HAP-1 (cell line): Measurements from ENCODE around the gene ARL5A.

Experiments used
- DNase-seq, 2 experiments: peaks; one replicate each; pipeline ENCODE4 v3.0.0-alpha.2; 2016 to 2020; ENCODE audit warnings: low spot score in 2 of 2
- H3K27me3 ChIP-seq: fragments of 250-450 bp; sonication (Bioruptor Pico); 2 replicates; pipeline ENCODE4 v1.5.1; 2020; ENCODE audit warnings: low read depth, mild to moderate bottlenecking, moderate library complexity
- H3K36me3 ChIP-seq: fragments of 250-450 bp; sonication (Bioruptor Pico); replicated peaks from 2 replicates; pipeline ENCODE4 v1.5.1; 2020; ENCODE audit warnings: mild to moderate bottlenecking
- H3K4me1 ChIP-seq: fragments of 250-450 bp; sonication (Bioruptor Pico); 2 replicates; pipeline ENCODE4 v1.5.1; 2020; ENCODE audit warnings: mild to moderate bottlenecking
- H3K4me3 ChIP-seq: fragments of 250-450 bp; sonication (Bioruptor Pico); 2 replicates; pipeline ENCODE4 v1.5.1; 2020; ENCODE audit warnings: mild to moderate bottlenecking, moderate library complexity
- H3K9me3 ChIP-seq: fragments of 250-450 bp; sonication (Bioruptor Pico); 2 replicates; pipeline ENCODE4 v1.5.1; 2020; ENCODE audit warnings: mild to moderate bottlenecking, moderate library complexity
- in situ Hi-C: fragments of 300-500 bp; cut with MboI; formaldehyde crosslinking; loops from 3 replicates; pipeline ENCODE4 v1.14.3; 2020; ENCODE audit warnings: low sequenced_read_pairs, inconsistent platforms, mixed read lengths

ARL5A gene

DNA sequence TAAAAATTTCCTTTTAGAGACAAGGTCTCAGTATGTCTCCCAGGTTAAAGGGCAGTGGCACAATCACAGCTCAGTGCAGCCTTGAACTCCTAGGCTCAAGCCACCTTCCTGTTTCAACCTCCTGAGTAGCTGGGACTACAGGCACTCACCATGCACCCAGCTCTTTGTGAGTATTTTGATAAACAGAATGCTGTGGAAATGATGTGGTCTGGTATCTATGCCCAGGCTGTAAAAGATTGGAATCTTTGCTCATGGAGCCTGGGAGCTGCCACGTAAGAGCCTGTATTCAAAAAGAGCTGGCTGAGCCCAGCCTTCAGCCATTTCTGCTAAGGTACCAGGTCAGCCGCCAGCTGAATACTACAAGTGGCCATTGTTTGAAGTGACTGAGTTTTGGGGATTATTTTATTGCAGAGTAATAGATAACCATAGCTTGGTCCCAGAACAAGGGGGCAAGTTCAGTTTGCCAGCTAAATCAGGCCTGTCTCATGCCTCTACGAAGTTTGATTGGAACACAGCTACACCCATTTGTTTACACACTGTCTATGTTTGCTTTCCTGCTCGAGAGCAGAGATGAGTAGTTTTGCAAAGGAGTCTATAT lies 21.3 kb upstream of the ARL5A start:
- no peak for DNase-seq
- Histone ChIP-seq H3K36me3 (no peaks in the 10 kb centered on the region), H3K4me1 (peaks cover 8% of the 10 kb centered on the region; the same call in 1 of the 2 replicates), H3K4me3 (no peak overlapping the region), H3K9me3 (no peaks in the 10 kb centered on the region), H3K27me3 (no peaks in the 10 kb centered on the region)
- in situ Hi-C loops: no loop called here

GRCh38 chr2:151845884-151846283 lies 17.7 kb upstream of the ARL5A start:
- no peaks in the 10 kb centered on the region for H3K9me3 ChIP-seq
- H3K27me3 ChIP-seq: no peaks in the 10 kb centered on the region
- no peaks in the 10 kb centered on the region for H3K36me3 ChIP-seq
- DNase-seq: no peak
- H3K4me1 ChIP-seq: peaks cover 8% of the 10 kb centered on the region; the same call in 1 of the 2 replicates
- in situ Hi-C loops: no loop called here
- no peak overlapping the region for H3K4me3 ChIP-seq

GRCh38 chr2:151845481-151845880 lies 17.3 kb upstream of the ARL5A start:
- Histone ChIP-seq H3K4me1 (peaks cover 8% of the 10 kb centered on the region; the same call in 1 of the 2 replicates), H3K36me3 (no peaks in the 10 kb centered on the region), H3K4me3 (no peak overlapping the region), H3K27me3 (no peaks in the 10 kb centered on the region), H3K9me3 (no peaks in the 10 kb centered on the region)
- no peak for DNase-seq
- in situ Hi-C loops: no loop called here

DNA sequence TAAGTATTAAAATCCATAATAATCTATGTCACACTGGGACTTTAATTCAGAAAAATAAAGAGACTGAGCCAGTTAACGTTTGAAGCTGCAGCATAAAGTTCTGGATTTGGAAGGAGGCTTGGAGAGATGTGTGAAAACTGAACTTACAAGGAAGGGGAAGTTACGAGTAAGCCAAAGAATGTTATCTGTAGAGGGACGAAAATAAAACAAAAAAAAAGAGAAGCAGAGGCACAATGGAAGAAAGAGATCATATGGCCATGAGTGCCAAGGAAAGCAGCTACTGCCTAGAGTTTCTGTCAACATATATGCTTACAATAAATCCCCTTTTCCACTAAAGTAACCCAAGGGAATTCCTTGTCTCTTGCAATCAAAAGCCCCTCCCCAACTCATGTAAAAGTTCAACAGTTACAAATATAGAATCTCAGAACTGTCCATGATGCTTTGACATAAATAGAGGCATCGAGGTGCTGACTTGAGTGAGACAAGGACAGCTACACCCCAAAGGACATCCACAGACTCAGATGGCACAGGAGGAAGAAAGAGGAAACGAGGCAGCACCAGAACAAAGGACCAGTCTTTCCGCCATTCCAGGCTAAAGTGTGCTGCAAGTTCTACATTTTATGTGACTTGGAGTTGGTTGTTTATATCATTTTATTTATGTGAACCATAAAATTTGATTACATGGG lies 16.1 kb upstream of the ARL5A start:
- H3K27me3 ChIP-seq: no peaks in the 10 kb centered on the region
- peaks cover 8% of the 10 kb centered on the region; the same call in 1 of the 2 replicates for H3K4me1 ChIP-seq
- in situ Hi-C loops: no loop called here
- no peak overlapping the region for H3K4me3 ChIP-seq
- DNase-seq: no peak
- H3K9me3 ChIP-seq: no peaks in the 10 kb centered on the region
- no peaks in the 10 kb centered on the region for H3K36me3 ChIP-seq

- H3K9me3 ChIP-seq: no peaks in the 10 kb centered on the region
- DNase-seq: no peak
- H3K4me1 ChIP-seq: peaks cover 4% of the 10 kb centered on the region; the same call in 1 of the 2 replicates
- no peak overlapping the region for H3K4me3 ChIP-seq
- in situ Hi-C loops: no loop called here
- no peaks in the 10 kb centered on the region for H3K36me3 ChIP-seq
- no peaks in the 10 kb centered on the region for H3K27me3 ChIP-seq
Measured at GRCh38 chr2:151843691-151844061, 15.5 kb upstream of the ARL5A start.

GRCh38 chr2:151842830-151843690 lies 14.8 kb upstream of the ARL5A start:
- H3K27me3 ChIP-seq: no peaks in the 10 kb centered on the region
- no peak overlapping the region for H3K4me3 ChIP-seq
- no peak for DNase-seq
- H3K4me1 ChIP-seq: peaks cover under 1% of the 10 kb centered on the region; the same call in 1 of the 2 replicates
- no peaks in the 10 kb centered on the region for H3K9me3 ChIP-seq
- no peaks in the 10 kb centered on the region for H3K36me3 ChIP-seq
- in situ Hi-C loops: no loop called here

- no peak for DNase-seq
Measured at GRCh38 chr2:151841047-151841424, 12.8 kb upstream of the ARL5A start.

GRCh38 chr2:151840216-151841046 lies 12.2 kb upstream of the ARL5A start:
- H3K9me3 ChIP-seq: no peaks in the 10 kb centered on the region
- no peaks in the 10 kb centered on the region for H3K27me3 ChIP-seq
- no peaks in the 10 kb centered on the region for H3K36me3 ChIP-seq
- H3K4me1 ChIP-seq: no peaks in the 10 kb centered on the region
- in situ Hi-C loops: no loop called here
- DNase-seq: no peak
- H3K4me3 ChIP-seq: no peak overlapping the region

More at GRCh38 chr2:151841047-151841424, 12.8 kb upstream of the ARL5A start:
- Histone ChIP-seq H3K9me3 (no peaks in the 10 kb centered on the region), H3K36me3 (no peaks in the 10 kb centered on the region), H3K27me3 (no peaks in the 10 kb centered on the region), H3K4me3 (no peak overlapping the region), H3K4me1 (no peaks in the 10 kb centered on the region)
- in situ Hi-C loops: no loop called here

DNA sequence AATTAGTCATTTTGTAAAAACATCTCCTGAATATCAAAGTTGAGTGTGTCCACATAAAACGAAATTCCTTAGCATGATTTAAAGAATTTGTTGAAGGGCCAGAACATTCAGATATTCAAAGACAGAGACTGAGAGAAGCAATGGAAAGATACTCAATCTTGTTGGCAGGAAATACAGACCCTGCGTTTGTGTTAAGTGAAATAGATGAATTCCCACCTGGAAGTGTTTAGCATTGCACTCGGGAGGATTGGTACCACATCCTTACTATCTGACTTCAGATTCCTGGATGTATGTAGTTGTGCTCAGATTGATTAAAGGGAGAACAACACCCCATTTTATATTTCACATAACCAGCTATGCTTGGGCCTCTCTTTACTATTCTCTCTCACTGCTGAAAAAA lies 9.7 kb upstream of the ARL5A start:
- Histone ChIP-seq H3K9me3 (no peaks in the 10 kb centered on the region), H3K27me3 (no peaks in the 10 kb centered on the region), H3K36me3 (no peaks in the 10 kb centered on the region), H3K4me1 (no peaks in the 10 kb centered on the region), H3K4me3 (no peak overlapping the region)
- in situ Hi-C loops: no loop called here
- DNase-seq: no peak

GRCh38 chr2:151833984-151834383 lies 5.8 kb upstream of the ARL5A start:
- DNase-seq: no peak
- no peak overlapping the region for H3K4me3 ChIP-seq
- no peaks in the 10 kb centered on the region for H3K27me3 ChIP-seq
- in situ Hi-C loops: no loop called here
- H3K9me3 ChIP-seq: no peaks in the 10 kb centered on the region
- H3K4me1 ChIP-seq: peaks cover under 1% of the 10 kb centered on the region
- no peaks in the 10 kb centered on the region for H3K36me3 ChIP-seq

GRCh38 chr2:151830961-151831360 lies 2.7 kb upstream of the ARL5A start:
- no peaks in the 10 kb centered on the region for H3K27me3 ChIP-seq
- no peak for DNase-seq
- peaks cover 5% of the 10 kb centered on the region for H3K36me3 ChIP-seq
- in situ Hi-C loops: no loop called here
- H3K9me3 ChIP-seq: no peaks in the 10 kb centered on the region
- no peak overlapping the region for H3K4me3 ChIP-seq
- H3K4me1 ChIP-seq: peaks cover 11% of the 10 kb centered on the region

- Histone ChIP-seq H3K27me3 (no peaks in the 10 kb centered on the region), H3K4me3 (peak overlapping the region; percentile 86), H3K9me3 (no peaks in the 10 kb centered on the region), H3K36me3 (peaks cover 5% of the 10 kb centered on the region), H3K4me1 (peaks cover 20% of the 10 kb centered on the region)
- DNase-seq: no peak
- in situ Hi-C loops: no loop called here
Measured at GRCh38 chr2:151828890-151829324, 686 bp upstream of the ARL5A start.

DNA sequence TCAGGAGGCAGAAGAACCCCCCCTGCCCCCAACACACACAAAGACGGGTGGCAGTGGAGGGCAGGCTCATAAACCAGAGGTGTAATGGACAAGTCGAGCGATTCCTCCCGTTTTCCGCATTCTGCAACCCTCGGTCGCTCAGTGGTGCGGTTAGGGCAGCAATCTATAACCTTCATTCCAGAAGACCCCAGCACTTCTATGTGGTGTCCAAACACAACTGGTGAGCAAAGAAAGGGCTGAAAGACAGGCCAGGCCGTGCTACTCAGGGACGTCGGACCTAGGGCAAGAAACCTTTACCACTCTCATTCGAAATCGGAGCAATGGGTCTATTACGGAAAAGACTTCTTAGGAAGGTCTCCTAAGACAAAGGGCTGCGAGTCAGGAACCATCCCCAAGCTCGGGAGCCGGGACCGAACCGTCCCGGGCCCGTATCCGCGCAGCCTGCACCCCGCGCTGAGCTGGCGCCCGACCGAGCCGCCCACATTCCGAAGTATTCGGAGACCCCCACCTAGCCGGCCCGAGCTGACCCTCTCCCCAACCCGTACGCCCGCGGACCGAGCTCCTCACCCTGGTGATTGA lies 568 bp downstream of the ARL5A start:
- Histone ChIP-seq H3K36me3 (peaks cover 5% of the 10 kb centered on the region), H3K4me1 (peaks cover 23% of the 10 kb centered on the region), H3K4me3 (peak overlapping the region; percentile 86), H3K9me3 (no peaks in the 10 kb centered on the region), H3K27me3 (no peaks in the 10 kb centered on the region)
- peak; percentile 15 to 49 for DNase-seq
- in situ Hi-C loops: no loop called here
